GM10248 (cell line): ENCODE data around the gene ETV3.
A peak's percentile ranks its signal among the peaks of the same experiment; 100 is the strongest.
"Not testable (repeated sequence)": the region's sequence is repeated elsewhere in the genome, so short reads cannot be mapped to it uniquely, and the experiment has no call there.

Source experiments
- CTCF ChIA-PET: fragments of 300-600 bp; sonication (Branson Sonifier 250); formaldehyde crosslinking; extraction: SDS; loops from one replicate; lab custom pipeline; 2021; ENCODE audit warnings: antibody characterized with exemption; lab: Yijun Ruan, JAX
- POLR2A ChIA-PET: fragments of 350-650 bp; sonication (Branson Sonifier 250); formaldehyde crosslinking; extraction: SDS; loops from one replicate; lab custom pipeline; 2020; ENCODE audit warnings: antibody characterized with exemption; lab: Yijun Ruan, JAX
- DNase-seq: peaks from one replicate; pipeline ENCODE4 v3.0.0; 2012; ENCODE audit errors: extremely low spot score
- TF ChIP-seq, protein P1 (sequence below): IDR thresholded peaks from 2 replicates; pipeline ENCODE4 v1.5.1; 2012; ENCODE audit warnings: mild to moderate bottlenecking, low read depth; ENCODE audit errors: extremely low read depth, missing control alignments, control extremely low read depth

The ETV3 gene

DNA sequence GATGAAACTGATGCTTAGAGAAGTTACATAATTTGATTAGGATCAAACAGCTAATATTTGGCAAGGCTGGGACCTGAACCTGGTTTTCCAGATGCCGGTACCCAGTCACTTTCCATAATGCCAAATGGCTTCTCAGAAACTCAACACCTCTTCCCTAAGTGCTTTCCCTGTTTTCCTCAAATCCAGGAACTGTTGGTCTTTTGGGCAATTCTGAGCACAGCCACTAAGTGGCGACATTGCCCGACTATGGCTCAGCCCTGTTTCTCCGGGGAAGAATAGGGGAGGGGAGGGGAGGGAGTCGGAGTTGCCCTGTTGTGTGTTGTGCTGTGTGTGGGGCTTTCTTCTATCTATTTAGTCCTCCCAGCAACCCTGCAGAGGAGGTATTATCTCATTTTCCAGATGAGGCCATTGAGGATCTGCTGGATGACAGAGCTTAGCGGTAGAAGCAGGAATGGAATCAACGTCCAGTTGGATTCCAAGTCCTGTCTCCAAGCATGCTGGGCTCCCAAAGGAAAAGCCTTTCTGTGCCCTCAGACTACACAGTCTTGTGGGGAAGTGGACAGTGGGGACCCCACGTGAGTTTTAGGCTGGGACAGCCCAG lies 33.8 kb upstream of the ETV3 start:
- DNase-seq, POLR2A ChIA-PET: not testable (repeated sequence)
- CTCF ChIA-PET: interaction anchor here (0.8 to 6.6 kb wide), 11 partner anchors 10 to 952 kb away, joined by 3 to 42 read pairs (median 6); no protein-coding TSS in a partner anchor
- TF ChIP-seq, protein P1, sequence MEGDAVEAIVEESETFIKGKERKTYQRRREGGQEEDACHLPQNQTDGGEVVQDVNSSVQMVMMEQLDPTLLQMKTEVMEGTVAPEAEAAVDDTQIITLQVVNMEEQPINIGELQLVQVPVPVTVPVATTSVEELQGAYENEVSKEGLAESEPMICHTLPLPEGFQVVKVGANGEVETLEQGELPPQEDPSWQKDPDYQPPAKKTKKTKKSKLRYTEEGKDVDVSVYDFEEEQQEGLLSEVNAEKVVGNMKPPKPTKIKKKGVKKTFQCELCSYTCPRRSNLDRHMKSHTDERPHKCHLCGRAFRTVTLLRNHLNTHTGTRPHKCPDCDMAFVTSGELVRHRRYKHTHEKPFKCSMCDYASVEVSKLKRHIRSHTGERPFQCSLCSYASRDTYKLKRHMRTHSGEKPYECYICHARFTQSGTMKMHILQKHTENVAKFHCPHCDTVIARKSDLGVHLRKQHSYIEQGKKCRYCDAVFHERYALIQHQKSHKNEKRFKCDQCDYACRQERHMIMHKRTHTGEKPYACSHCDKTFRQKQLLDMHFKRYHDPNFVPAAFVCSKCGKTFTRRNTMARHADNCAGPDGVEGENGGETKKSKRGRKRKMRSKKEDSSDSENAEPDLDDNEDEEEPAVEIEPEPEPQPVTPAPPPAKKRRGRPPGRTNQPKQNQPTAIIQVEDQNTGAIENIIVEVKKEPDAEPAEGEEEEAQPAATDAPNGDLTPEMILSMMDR: peak; percentile 37

DNA sequence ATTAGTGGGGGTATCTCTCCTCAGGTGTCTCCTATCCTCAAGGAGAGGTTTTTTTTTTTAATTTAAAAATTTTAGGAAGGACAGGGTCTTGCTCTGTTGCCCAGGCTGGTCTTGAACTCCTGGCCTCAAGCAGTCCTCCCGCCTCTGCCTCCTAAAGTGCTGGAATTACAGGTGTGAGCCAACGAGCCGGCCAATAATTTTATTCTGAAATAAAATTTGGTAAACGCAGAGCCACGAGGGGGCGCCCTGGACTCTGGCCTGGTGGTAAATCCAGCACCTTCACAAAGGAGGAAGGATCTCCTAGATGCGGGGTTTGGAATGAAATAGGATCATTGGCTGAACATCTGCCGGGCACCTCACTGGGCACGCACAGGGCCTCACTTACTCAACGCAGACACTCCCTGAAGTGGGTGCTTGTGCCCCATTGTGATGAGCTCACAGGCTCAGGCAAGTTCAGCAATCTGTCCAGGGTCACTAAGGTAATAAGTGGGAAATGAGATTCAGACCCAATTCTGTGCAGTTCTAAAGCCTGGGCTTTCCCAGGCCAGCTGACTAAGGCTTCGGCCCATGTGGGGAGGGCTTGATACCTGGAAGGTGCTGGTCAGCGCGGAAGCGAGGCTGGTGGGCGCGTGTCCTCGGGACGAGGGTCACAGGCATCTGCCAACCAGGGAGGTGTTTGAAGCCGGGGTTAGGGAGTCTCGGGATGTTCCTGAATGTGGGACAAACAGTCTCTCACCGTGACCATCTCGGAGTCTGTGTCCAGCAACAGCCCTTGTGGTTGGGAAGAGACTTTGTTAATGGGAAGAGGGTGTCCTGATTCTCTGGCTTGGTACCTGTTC lies 32.7 kb upstream of the ETV3 start:
- ChIA-PET CTCF (interaction anchor here (0.8 to 2.4 kb wide), 12 partner anchors 11 to 953 kb away, joined by 3 to 17 read pairs (median 4); no protein-coding TSS in a partner anchor), POLR2A (no interaction called here)
- no peak for DNase-seq
- TF ChIP-seq, protein P1: peak; percentile 64

DNA sequence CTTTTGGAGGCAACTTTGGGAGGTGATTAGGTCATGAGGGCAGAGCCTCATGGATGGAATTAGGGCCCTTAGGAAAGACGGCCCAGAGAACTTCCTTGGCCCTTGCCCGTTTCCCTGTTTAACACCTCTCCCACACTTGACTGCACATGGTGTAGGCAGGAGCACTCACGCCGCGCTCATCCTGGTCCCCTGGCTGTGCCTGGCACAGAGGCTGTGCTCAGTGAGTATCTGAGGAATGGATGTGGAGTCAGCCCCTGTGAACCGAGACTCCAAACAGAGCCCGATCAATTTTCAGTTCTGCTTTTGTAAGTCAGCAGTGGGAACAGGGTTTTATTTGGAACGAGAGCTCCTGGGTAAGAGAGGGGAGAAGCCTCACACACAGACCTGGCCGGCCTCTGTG lies 29.8 kb upstream of the ETV3 start:
- TF ChIP-seq, protein P1: no peak
- DNase-seq: no peak
- ChIA-PET CTCF (interaction anchor here (0.7 to 2.3 kb wide), 5 partner anchors 12 to 327 kb away, joined by 3 to 16 read pairs (median 8); no protein-coding TSS in a partner anchor), POLR2A (no interaction called here)

DNA sequence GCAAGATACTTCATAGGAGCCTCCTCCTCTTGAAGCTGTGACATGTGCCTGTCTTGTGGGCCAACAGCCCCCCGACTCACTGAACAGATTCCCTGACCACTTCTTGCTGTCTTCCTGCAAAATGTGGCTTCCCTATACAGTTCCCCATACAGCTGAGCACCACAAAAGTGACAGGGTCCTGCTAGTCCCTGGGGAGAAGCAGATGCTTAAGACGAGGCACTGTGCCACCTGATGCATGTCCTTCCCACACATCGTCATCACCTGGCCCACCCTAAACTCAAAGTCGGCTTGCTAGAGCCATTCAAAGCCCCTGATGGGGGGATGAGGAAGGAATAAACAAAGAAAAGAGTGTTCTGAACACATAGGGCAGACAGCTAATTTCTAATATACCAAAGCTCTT lies 29.2 kb upstream of the ETV3 start:
- POLR2A ChIA-PET: no interaction called here
- TF ChIP-seq, protein P1: no peak
- no peak for DNase-seq
- CTCF ChIA-PET: interaction anchor here (1.5 to 2.3 kb wide), 4 partner anchors 11 to 328 kb away, joined by 3 to 16 read pairs (median 10); no protein-coding TSS in a partner anchor

DNA sequence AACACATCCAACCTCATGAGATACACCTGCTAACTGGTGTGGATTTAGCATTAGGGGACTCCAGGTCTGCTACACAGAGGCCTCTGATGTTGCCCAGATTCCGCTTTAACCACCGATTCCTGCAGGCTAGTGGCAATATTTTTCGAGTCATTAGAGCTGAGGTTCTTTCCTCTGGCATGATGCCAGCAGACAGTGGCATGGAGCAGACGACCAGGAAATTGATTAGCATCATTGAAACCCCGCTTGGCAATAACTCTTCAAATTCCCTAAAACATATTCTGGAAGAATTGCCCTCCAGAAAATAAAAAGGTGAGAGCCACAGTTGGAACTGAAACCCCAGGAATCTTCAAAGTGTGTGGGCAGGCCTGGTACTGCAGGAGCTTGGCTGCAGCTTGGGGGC lies 28.4 kb upstream of the ETV3 start:
- TF ChIP-seq, protein P1: no peak
- ChIA-PET POLR2A (no interaction called here), CTCF (interaction anchor here (1.0 to 2.3 kb wide), 5 partner anchors 10 to 339 kb away, joined by 4 to 16 read pairs (median 8); no protein-coding TSS in a partner anchor)
- no peak for DNase-seq
